WTC11 (cell line): ENCODE data around the gene TEX28. TPM values are rescaled to one million over a fixed set of nuclear protein-coding genes. Genes with fewer than 3 reads are reported as not detected.

Experiments
- ATAC-seq: fragments of 200-7000 bp; cut with Tn5 transposase; 2 replicates; pipeline ENCODE4 v1.10.0; 2021; ENCODE audit warnings: mild to moderate bottlenecking, moderate library complexity
- CTCF ChIA-PET: fragments of 300-600 bp; sonication (Branson Sonifier 250); formaldehyde crosslinking; loops from one replicate; lab custom pipeline; 2021; ENCODE audit warnings: antibody characterized with exemption; lab: Charles Lee
- POLR2A ChIA-PET: fragments of 350-600 bp; sonication (Branson Sonifier 250); formaldehyde crosslinking; loops from one replicate; lab custom pipeline; 2021; ENCODE audit warnings: antibody characterized with exemption; lab: Charles Lee
- DNase-seq: peaks from one replicate; pipeline ENCODE4 v3.0.0; 2021; ENCODE audit warnings: low spot score
- H3K27ac Mint-ChIP-seq: 2 replicates; pipeline ENCODE4 v1.8.0; 2021; ENCODE audit warnings: mixed read lengths
- H3K27me3 Mint-ChIP-seq: 2 replicates; pipeline ENCODE4 v1.8.0; 2021; ENCODE audit warnings: low read depth, mild to moderate bottlenecking, moderate library complexity, mixed read lengths
- H3K36me3 Mint-ChIP-seq: 2 replicates; pipeline ENCODE4 v1.8.0; 2021; ENCODE audit warnings: mixed read lengths
- H3K4me1 Mint-ChIP-seq: 2 replicates; pipeline ENCODE4 v1.8.0; 2022; ENCODE audit warnings: mixed read lengths
- H3K4me3 Mint-ChIP-seq: 2 replicates; pipeline ENCODE4 v1.8.0; 2021; ENCODE audit warnings: mild to moderate bottlenecking, moderate library complexity, mixed read lengths
- H3K9me3 Mint-ChIP-seq: 2 replicates; pipeline ENCODE4 v1.8.0; 2021; ENCODE audit warnings: mixed read lengths
- ATF6 ChIP-seq: sonication (generic); formaldehyde crosslinking; IDR thresholded peaks from 2 replicates; pipeline ENCODE4 v1.8.1; 2023; ENCODE audit warnings: mild to moderate bottlenecking, missing genetic modification reagents
- ELF4 ChIP-seq: sonication (generic); formaldehyde crosslinking; IDR thresholded peaks from 2 replicates; pipeline ENCODE4 v1.8.1; 2022; ENCODE audit warnings: low read depth, mild to moderate bottlenecking, moderate library complexity, missing genetic modification reagents
- ERG ChIP-seq: fragments of 250-450 bp; sonication (Bioruptor Pico); IDR thresholded peaks from 2 replicates; pipeline ENCODE4 v1.8.0; 2021; ENCODE audit warnings: mild to moderate bottlenecking
- ETV6 ChIP-seq: sonication (generic); formaldehyde crosslinking; IDR thresholded peaks from 2 replicates; pipeline ENCODE4 v1.8.1; 2022; ENCODE audit warnings: mild to moderate bottlenecking, missing genetic modification reagents
- FOXP4 ChIP-seq: sonication (generic); formaldehyde crosslinking; IDR thresholded peaks from 2 replicates; pipeline ENCODE4 v1.8.0; 2022; ENCODE audit warnings: mild to moderate bottlenecking, missing genetic modification reagents
- GABPB1 ChIP-seq: sonication (generic); formaldehyde crosslinking; IDR thresholded peaks from 2 replicates; pipeline ENCODE4 v1.8.1; 2023; ENCODE audit warnings: mild to moderate bottlenecking, missing genetic modification reagents
- GRHL2 ChIP-seq: fragments of 250-450 bp; sonication (Bioruptor Pico); IDR thresholded peaks from 2 replicates; pipeline ENCODE4 v1.8.0; 2022; ENCODE audit warnings: mild to moderate bottlenecking, moderate library complexity; ENCODE audit not compliant: insufficient replicate concordance, severe bottlenecking
- GTF2I ChIP-seq: fragments of 250-450 bp; sonication (Bioruptor Pico); conservative IDR thresholded peaks from 2 replicates; pipeline ENCODE4 v1.4.0; 2021; ENCODE audit warnings: mild to moderate bottlenecking
- HMGXB4 ChIP-seq: sonication (generic); formaldehyde crosslinking; IDR thresholded peaks from 2 replicates; pipeline ENCODE4 v1.8.1; 2023; ENCODE audit warnings: mild to moderate bottlenecking, moderate library complexity, missing genetic modification reagents
- IRF2 ChIP-seq: sonication (generic); formaldehyde crosslinking; IDR thresholded peaks from 2 replicates; pipeline ENCODE4 v1.8.0; 2022; ENCODE audit warnings: low read depth, missing genetic modification reagents, borderline replicate concordance
- KAT7 ChIP-seq: sonication (generic); formaldehyde crosslinking; IDR thresholded peaks from 2 replicates; pipeline ENCODE4 v1.8.1; 2023; ENCODE audit warnings: missing genetic modification reagents, mild to moderate bottlenecking, borderline replicate concordance
- MXD4 ChIP-seq: fragments of 250-450 bp; sonication (Bioruptor Pico); IDR thresholded peaks from 2 replicates; pipeline ENCODE4 v1.8.0; 2021; ENCODE audit warnings: mild to moderate bottlenecking, moderate library complexity, borderline replicate concordance
- TCF7 ChIP-seq: sonication (generic); formaldehyde crosslinking; IDR thresholded peaks from 2 replicates; pipeline ENCODE4 v1.8.0; 2022; ENCODE audit warnings: mild to moderate bottlenecking, low read depth, missing genetic modification reagents, moderate library complexity
- ZBTB43 ChIP-seq: sonication (generic); formaldehyde crosslinking; IDR thresholded peaks from 2 replicates; pipeline ENCODE4 v1.8.1; 2023; ENCODE audit warnings: mild to moderate bottlenecking, missing genetic modification reagents
- ZNF121 ChIP-seq: sonication (generic); formaldehyde crosslinking; IDR thresholded peaks from 2 replicates; pipeline ENCODE4 v1.8.0; 2023; ENCODE audit warnings: missing genetic modification reagents
- total RNA-seq: library from RNA; stranded (reverse); gene quantifications from 3 replicates; pipeline ENCODE4 v1.2.3, GENCODE V29; 2021
- TF ChIP-seq, protein P1 (sequence below): sonication (generic); formaldehyde crosslinking; IDR thresholded peaks from 2 replicates; pipeline ENCODE4 v1.8.1; 2023; ENCODE audit warnings: mild to moderate bottlenecking, missing genetic modification reagents, borderline replicate concordance
- TF ChIP-seq, protein P2 (sequence below): fragments of 250-450 bp; sonication (Bioruptor Pico); IDR thresholded peaks from 2 replicates; pipeline ENCODE4 v2.1.2; 2022; ENCODE audit warnings: mild to moderate bottlenecking, moderate library complexity
- TF ChIP-seq, protein P3 (sequence below): sonication (generic); formaldehyde crosslinking; IDR thresholded peaks from 2 replicates; pipeline ENCODE4 v1.8.0; 2023; ENCODE audit warnings: mild to moderate bottlenecking, missing genetic modification reagents

Gene TEX28
- total RNA-seq, 1 experiment from 2014 or later, result not detected

DNA sequence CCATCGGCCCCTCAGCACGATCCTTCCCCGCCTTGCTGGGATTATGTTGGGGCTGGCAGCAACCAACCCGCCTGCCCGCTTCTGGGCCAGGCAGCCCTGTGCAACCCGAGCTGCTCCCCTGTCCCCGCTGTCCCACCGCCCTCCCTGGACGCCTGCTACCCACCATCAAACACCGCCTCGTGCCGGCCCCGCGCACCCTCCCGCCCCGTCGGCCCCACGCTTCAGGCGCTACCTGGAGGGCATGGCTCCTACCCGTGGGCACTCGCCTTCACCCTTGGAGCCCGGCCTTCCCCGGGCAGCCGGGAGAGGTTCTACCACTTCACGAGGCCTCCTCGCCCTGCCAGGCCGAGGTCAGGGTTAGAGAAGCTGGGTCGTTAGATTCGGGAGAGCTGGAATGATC lies 37.6 kb upstream of the TEX28 start:
- H3K36me3 Mint-ChIP-seq, result no peaks in the 10 kb centered on the region
- TF ChIP-seq GTF2I (CRISPR knock-in tag), result no peak
- TF ChIP-seq ERG (CRISPR knock-in tag), result no peak
- TF ChIP-seq GRHL2 (CRISPR knock-in tag), result no peak
- TF ChIP-seq, all 79 proteins: peak for 0
- H3K27me3 Mint-ChIP-seq, result no peaks in the 10 kb centered on the region
- no peaks in the 10 kb centered on the region for H3K9me3 Mint-ChIP-seq
- no peak for DNase-seq
- H3K4me1 Mint-ChIP-seq, result no peaks in the 10 kb centered on the region
- ChIA-PET CTCF (no interaction called here), POLR2A (no interaction called here)
- H3K27ac Mint-ChIP-seq, result no peak overlapping the region
- ATAC-seq, result no peak
- no peak overlapping the region for H3K4me3 Mint-ChIP-seq

GRCh38 chrX:154329294-154329693 lies 34.4 kb upstream of the TEX28 start:
- no peaks in the 10 kb centered on the region for H3K36me3 Mint-ChIP-seq
- CTCF ChIA-PET, result interaction anchor here (0.5 to 1.5 kb wide), 2 partner anchors 12 to 30 kb away, joined by 3 to 4 read pairs; no protein-coding TSS in a partner anchor
- POLR2A ChIA-PET, result no interaction called here
- TF ChIP-seq, protein P1, sequence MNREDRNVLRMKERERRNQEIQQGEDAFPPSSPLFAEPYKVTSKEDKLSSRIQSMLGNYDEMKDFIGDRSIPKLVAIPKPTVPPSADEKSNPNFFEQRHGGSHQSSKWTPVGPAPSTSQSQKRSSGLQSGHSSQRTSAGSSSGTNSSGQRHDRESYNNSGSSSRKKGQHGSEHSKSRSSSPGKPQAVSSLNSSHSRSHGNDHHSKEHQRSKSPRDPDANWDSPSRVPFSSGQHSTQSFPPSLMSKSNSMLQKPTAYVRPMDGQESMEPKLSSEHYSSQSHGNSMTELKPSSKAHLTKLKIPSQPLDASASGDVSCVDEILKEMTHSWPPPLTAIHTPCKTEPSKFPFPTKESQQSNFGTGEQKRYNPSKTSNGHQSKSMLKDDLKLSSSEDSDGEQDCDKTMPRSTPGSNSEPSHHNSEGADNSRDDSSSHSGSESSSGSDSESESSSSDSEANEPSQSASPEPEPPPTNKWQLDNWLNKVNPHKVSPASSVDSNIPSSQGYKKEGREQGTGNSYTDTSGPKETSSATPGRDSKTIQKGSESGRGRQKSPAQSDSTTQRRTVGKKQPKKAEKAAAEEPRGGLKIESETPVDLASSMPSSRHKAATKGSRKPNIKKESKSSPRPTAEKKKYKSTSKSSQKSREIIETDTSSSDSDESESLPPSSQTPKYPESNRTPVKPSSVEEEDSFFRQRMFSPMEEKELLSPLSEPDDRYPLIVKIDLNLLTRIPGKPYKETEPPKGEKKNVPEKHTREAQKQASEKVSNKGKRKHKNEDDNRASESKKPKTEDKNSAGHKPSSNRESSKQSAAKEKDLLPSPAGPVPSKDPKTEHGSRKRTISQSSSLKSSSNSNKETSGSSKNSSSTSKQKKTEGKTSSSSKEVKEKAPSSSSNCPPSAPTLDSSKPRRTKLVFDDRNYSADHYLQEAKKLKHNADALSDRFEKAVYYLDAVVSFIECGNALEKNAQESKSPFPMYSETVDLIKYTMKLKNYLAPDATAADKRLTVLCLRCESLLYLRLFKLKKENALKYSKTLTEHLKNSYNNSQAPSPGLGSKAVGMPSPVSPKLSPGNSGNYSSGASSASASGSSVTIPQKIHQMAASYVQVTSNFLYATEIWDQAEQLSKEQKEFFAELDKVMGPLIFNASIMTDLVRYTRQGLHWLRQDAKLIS (CRISPR knock-in tag), result no peak
- TF ChIP-seq, protein P2, sequence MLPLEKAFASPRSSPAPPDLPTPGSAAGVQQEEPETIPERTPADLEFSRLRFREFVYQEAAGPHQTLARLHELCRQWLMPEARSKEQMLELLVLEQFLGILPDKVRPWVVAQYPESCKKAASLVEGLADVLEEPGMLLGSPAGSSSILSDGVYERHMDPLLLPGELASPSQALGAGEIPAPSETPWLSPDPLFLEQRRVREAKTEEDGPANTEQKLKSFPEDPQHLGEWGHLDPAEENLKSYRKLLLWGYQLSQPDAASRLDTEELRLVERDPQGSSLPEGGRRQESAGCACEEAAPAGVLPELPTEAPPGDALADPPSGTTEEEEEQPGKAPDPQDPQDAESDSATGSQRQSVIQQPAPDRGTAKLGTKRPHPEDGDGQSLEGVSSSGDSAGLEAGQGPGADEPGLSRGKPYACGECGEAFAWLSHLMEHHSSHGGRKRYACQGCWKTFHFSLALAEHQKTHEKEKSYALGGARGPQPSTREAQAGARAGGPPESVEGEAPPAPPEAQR (CRISPR knock-in tag), result no peak
- TF ChIP-seq HMGXB4 (CRISPR knock-in tag), result no peak
- TF ChIP-seq MXD4, result no peak
- TF ChIP-seq ZNF121 (CRISPR knock-in tag), result no peak
- TF ChIP-seq ETV6 (CRISPR knock-in tag), result no peak
- no peak for TF ChIP-seq TCF7 (CRISPR knock-in tag)
- no peak for TF ChIP-seq FOXP4
- TF ChIP-seq KAT7 (CRISPR knock-in tag), result no peak
- TF ChIP-seq ATF6 (CRISPR knock-in tag), result no peak
- no peak for TF ChIP-seq ELF4
- TF ChIP-seq GABPB1, result no peak
- TF ChIP-seq IRF2 (CRISPR knock-in tag), result no peak
- TF ChIP-seq ZBTB43 (CRISPR knock-in tag), result no peak
- TF ChIP-seq, protein P3, sequence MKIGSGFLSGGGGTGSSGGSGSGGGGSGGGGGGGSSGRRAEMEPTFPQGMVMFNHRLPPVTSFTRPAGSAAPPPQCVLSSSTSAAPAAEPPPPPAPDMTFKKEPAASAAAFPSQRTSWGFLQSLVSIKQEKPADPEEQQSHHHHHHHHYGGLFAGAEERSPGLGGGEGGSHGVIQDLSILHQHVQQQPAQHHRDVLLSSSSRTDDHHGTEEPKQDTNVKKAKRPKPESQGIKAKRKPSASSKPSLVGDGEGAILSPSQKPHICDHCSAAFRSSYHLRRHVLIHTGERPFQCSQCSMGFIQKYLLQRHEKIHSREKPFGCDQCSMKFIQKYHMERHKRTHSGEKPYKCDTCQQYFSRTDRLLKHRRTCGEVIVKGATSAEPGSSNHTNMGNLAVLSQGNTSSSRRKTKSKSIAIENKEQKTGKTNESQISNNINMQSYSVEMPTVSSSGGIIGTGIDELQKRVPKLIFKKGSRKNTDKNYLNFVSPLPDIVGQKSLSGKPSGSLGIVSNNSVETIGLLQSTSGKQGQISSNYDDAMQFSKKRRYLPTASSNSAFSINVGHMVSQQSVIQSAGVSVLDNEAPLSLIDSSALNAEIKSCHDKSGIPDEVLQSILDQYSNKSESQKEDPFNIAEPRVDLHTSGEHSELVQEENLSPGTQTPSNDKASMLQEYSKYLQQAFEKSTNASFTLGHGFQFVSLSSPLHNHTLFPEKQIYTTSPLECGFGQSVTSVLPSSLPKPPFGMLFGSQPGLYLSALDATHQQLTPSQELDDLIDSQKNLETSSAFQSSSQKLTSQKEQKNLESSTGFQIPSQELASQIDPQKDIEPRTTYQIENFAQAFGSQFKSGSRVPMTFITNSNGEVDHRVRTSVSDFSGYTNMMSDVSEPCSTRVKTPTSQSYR (CRISPR knock-in tag), result no peak

More at GRCh38 chrX:154329294-154329693, 34.4 kb upstream of the TEX28 start:
- Mint-ChIP-seq H3K27ac (no peak overlapping the region), H3K4me1 (no peaks in the 10 kb centered on the region), H3K27me3 (no peaks in the 10 kb centered on the region), H3K4me3 (no peak overlapping the region), H3K9me3 (no peaks in the 10 kb centered on the region)
- DNase-seq (no peak), ATAC-seq (no peak)
